ENCODE data around the gene STK38.
"Not testable (repeated sequence)": the region's sequence is repeated elsewhere in the genome, so short reads cannot be mapped to it uniquely, and the experiment has no call there.

STK38 gene

GRCh38 chr6:36576578-36576977, 29.3 kb upstream of the STK38 start:
- no peak overlapping the region for H3K27ac ChIP-seq
- DNase-seq (ENCODE audit: low spot score): no peak
- TF ChIP-seq, protein P1, sequence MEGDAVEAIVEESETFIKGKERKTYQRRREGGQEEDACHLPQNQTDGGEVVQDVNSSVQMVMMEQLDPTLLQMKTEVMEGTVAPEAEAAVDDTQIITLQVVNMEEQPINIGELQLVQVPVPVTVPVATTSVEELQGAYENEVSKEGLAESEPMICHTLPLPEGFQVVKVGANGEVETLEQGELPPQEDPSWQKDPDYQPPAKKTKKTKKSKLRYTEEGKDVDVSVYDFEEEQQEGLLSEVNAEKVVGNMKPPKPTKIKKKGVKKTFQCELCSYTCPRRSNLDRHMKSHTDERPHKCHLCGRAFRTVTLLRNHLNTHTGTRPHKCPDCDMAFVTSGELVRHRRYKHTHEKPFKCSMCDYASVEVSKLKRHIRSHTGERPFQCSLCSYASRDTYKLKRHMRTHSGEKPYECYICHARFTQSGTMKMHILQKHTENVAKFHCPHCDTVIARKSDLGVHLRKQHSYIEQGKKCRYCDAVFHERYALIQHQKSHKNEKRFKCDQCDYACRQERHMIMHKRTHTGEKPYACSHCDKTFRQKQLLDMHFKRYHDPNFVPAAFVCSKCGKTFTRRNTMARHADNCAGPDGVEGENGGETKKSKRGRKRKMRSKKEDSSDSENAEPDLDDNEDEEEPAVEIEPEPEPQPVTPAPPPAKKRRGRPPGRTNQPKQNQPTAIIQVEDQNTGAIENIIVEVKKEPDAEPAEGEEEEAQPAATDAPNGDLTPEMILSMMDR (IDR thresholded peaks at IDR 0.05): no peak
- H3K4me3 ChIP-seq: no peak overlapping the region

DNA sequence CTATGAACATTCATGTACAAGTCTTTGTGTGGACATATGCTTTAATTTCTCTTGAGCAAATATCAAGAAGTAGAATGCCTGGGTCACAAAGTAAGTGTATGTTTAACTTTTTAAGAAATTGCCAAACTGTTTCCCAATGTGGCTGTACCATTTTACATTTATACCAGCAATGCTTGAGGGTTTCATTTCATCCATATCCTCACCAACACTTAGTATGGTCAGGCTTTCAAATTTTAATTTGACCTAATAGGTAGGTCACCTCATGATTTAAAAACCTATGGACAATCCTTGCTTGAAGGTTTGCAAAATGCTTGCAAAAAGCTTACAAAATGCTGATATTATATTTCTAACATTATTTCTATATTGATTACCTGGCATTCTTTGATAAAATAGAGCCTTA, 27.4 kb upstream of the STK38 start:
- TF ChIP-seq, protein P1 (IDR thresholded peaks at IDR 0.05): no peak
- Histone ChIP-seq H3K4me3 (no peak overlapping the region), H3K27ac (no peak overlapping the region)
- no peak for DNase-seq (ENCODE audit: low spot score)

- not testable (repeated sequence) for H3K4me3 ChIP-seq; H3K27ac ChIP-seq; DNase-seq (ENCODE audit: low spot score)
Observed at GRCh38 chr6:36572353-36573311, 25.4 kb upstream of the STK38 start.

- no peak for DNase-seq (ENCODE audit: low spot score)
- no peak overlapping the region for H3K4me3 ChIP-seq
- TF ChIP-seq, protein P1 (IDR thresholded peaks at IDR 0.05): no peak
- H3K27ac ChIP-seq: no peak overlapping the region
Observed at GRCh38 chr6:36571122-36572043, 24.1 kb upstream of the STK38 start.

DNA sequence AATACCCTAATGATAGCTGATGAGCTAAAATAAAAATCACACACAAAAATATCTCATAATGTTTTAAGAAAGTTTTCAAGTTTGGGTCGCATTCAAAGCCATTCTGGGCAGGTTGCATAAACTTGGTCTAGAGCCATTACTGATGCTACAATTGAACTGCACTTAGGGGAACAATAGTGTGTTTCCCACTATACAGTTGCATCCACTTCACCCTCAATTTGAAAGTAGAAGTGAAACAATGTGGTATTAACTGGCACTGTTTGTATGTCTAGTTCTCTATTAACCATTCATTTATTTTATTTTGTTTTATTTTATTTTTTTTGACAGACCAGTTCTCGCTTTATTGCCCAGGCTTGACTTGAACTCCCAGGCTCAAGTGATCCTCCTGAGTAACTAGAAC, 23.0 kb upstream of the STK38 start:
- TF ChIP-seq, protein P1 (IDR thresholded peaks at IDR 0.05): no peak
- H3K27ac ChIP-seq: no peak overlapping the region
- DNase-seq (ENCODE audit: low spot score): no peak
- H3K4me3 ChIP-seq: no peak overlapping the region

DNA sequence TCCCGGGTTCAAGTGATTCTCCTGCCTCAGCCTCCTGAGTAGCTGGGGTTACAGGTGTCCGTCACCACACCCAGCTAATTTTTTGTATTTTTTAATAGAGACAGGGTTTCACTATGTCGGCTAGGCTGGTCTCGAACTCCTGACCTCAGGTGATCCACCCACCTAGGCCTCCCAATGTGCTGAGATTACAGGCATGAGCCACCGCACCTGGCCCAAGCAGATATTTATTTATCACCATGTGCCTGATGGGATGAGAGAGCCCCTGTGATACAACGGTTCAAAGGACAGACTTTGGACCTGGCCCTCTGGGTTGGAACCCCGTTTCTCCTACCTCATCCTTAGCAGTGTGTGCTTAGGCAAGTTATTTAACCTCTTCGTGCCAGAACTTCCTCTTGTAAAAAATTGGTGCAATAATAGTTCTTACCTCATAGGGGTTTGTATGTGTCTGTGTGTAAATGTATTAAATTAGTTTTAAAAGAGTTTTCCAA, 19.2 kb upstream of the STK38 start:
- no peak overlapping the region for H3K4me3 ChIP-seq
- no peak overlapping the region for H3K27ac ChIP-seq
- TF ChIP-seq, protein P1 (IDR thresholded peaks at IDR 0.05): no peak
- no peak for DNase-seq (ENCODE audit: low spot score)

DNA sequence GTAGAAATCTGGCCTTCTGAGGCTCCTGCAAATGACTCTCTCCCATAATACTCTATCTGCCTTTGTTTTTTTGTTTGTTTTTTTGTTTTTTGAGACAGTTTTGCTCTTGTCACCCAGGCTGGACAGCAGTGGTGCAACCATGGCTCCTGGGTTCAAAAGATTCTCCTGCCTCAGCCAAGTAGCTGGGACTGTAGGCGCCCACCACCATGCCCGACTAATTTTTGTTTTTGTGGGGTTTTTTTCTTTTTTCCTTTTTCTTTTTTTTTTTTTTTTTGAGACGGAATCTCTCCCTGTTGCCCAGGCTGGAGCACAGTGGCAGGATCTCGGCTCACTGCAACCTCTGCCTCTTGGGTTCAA, 16.6 kb upstream of the STK38 start:
- Histone ChIP-seq H3K27ac (no peak overlapping the region), H3K4me3 (no peak overlapping the region)
- no peak for DNase-seq (ENCODE audit: low spot score)
- TF ChIP-seq, protein P1 (IDR thresholded peaks at IDR 0.05): no peak
